OCI-M1 (cell line): ENCODE data around the gene CCDC73.
"Not testable (repeated sequence)": the region's sequence is repeated elsewhere in the genome, so short reads cannot be mapped to it uniquely, and the experiment has no call there.

Source experiments
- DNase-seq: peaks from one replicate; lab custom pipeline; 2025; lab: John Stamatoyannopoulos, UW

CCDC73 gene

GRCh38 chr11:32794439-32794838, at the start of gene CCDC73:
CCDC73 (minus strand) TSS chr11:32794662; CDS start chr11:32760243, 34,419 bp downstream.
- DNase-seq, result no peak

GRCh38 chr11:32843544-32843943, 49.1 kb upstream of the CCDC73 start:
- no peak for DNase-seq

- no peak for DNase-seq
These were observed 46.1 kb upstream of the CCDC73 start for GRCh38 chr11:32840587-32840986.

- DNase-seq, result no peak
These were observed 44.8 kb upstream of the CCDC73 start for GRCh38 chr11:32839308-32839707.

- no peak for DNase-seq
These were observed 44.2 kb upstream of the CCDC73 start for GRCh38 chr11:32838505-32839274.

GRCh38 chr11:32836946-32837345, 42.5 kb upstream of the CCDC73 start:
- no peak for DNase-seq

GRCh38 chr11:32833921-32834320, 39.5 kb upstream of the CCDC73 start:
- no peak for DNase-seq

- no peak for DNase-seq
These were observed 36.8 kb upstream of the CCDC73 start for GRCh38 chr11:32831221-32831620.

GRCh38 chr11:32830796-32831195, 36.3 kb upstream of the CCDC73 start:
- DNase-seq, result peak; percentile 46

GRCh38 chr11:32830413-32830738, 35.9 kb upstream of the CCDC73 start:
- peak; percentile 74 for DNase-seq

- DNase-seq, result peak; percentile 85
These were observed 35.4 kb upstream of the CCDC73 start, which contains the start of gene PRRG4 for GRCh38 chr11:32829680-32830412. PRRG4 (plus strand) TSS chr11:32829927; CDS start chr11:32830530, 603 bp downstream.

- DNase-seq, result peak; percentile 84
These were observed 34.8 kb upstream of the CCDC73 start for GRCh38 chr11:32829157-32829679.

- no peak for DNase-seq
These were observed 32.8 kb upstream of the CCDC73 start for GRCh38 chr11:32827276-32827675.

- no peak for DNase-seq
These were observed 31.7 kb upstream of the CCDC73 start for GRCh38 chr11:32826113-32826512.

- DNase-seq, result not testable (repeated sequence)
These were observed 29.2 kb upstream of the CCDC73 start for GRCh38 chr11:32823617-32824016.

- no peak for DNase-seq
These were observed 27.6 kb upstream of the CCDC73 start for GRCh38 chr11:32821917-32822560.

- DNase-seq, result no peak
These were observed 27.1 kb upstream of the CCDC73 start for GRCh38 chr11:32821517-32821916.

GRCh38 chr11:32820497-32820896, 26.0 kb upstream of the CCDC73 start:
- DNase-seq, result no peak

GRCh38 chr11:32819187-32819586, 24.7 kb upstream of the CCDC73 start:
- no peak for DNase-seq

GRCh38 chr11:32817852-32818183, 23.4 kb upstream of the CCDC73 start:
- DNase-seq, result no peak

- DNase-seq, result no peak
These were observed 22.9 kb upstream of the CCDC73 start for GRCh38 chr11:32817181-32817851.

- DNase-seq, result peak; percentile 88
These were observed 14.9 kb upstream of the CCDC73 start for GRCh38 chr11:32809313-32809712.
